Activated T-helper 2 cell treated with anti-CD3 and anti-CD28 coated beads, Interferon-gamma antibody, Interleukin-2, Interleukin-4, amounts not matched to agents 10 μg/mL and 5 μg/mL and 100 μg/mL, durations not matched to agents 14 hours and 24 hours and 36 hours (primary cell): Measurements from ENCODE around the gene NCAPG2. TPM values are rescaled to one million over a fixed set of nuclear protein-coding genes. Genes with fewer than 3 reads are reported as not detected.

ENCODE experiments used
- DNase-seq: peaks from one replicate; pipeline ENCODE4 v3.0.0; 2021; ENCODE audit warnings: low spot score
- H3K27ac Mint-ChIP-seq: one replicate; pipeline ENCODE4 v1.8.0; 2021; ENCODE audit warnings: mixed read lengths
- H3K27me3 Mint-ChIP-seq: one replicate; pipeline ENCODE4 v1.8.0; 2021; ENCODE audit warnings: low read depth, mixed read lengths
- H3K36me3 Mint-ChIP-seq: one replicate; pipeline ENCODE4 v1.8.0; 2021; ENCODE audit warnings: low read depth, mixed read lengths
- H3K4me1 Mint-ChIP-seq: one replicate; pipeline ENCODE4 v1.8.0; 2021; ENCODE audit warnings: low read depth, mixed read lengths
- H3K4me3 Mint-ChIP-seq: one replicate; pipeline ENCODE4 v1.8.0; 2021; ENCODE audit warnings: low read depth, mild to moderate bottlenecking, moderate library complexity, mixed read lengths
- H3K9me3 Mint-ChIP-seq: one replicate; pipeline ENCODE4 v1.8.0; 2021; ENCODE audit warnings: mixed read lengths
- intact Hi-C: fragments of 100-400 bp; cut with micrococcal nuclease; formaldehyde crosslinking; loops from one replicate; pipeline ENCODE4 v1.15.1; 2023
- total RNA-seq: library from RNA; stranded (reverse); gene quantifications from 2 replicates; pipeline ENCODE4 v1.2.3, GENCODE V29; 2022

NCAPG2 gene
- total RNA-seq, 1 donor from 2014 or later, result 94.7 TPM

GRCh38 chr7:158620418-158620817 is 84.2 kb downstream of the NCAPG2 start:
- no peaks in the 10 kb centered on the region for H3K9me3 Mint-ChIP-seq
- H3K27ac Mint-ChIP-seq, result no peak overlapping the region
- peaks cover 39% of the 10 kb centered on the region for H3K36me3 Mint-ChIP-seq
- no peak for DNase-seq
- H3K4me1 Mint-ChIP-seq, result no peaks in the 10 kb centered on the region
- no peak overlapping the region for H3K4me3 Mint-ChIP-seq
- intact Hi-C loops, result no loop called here
- H3K27me3 Mint-ChIP-seq, result no peaks in the 10 kb centered on the region

- intact Hi-C loops, result no loop called here
- DNase-seq, result no peak
- Mint-ChIP-seq H3K27me3 (no peaks in the 10 kb centered on the region), H3K9me3 (no peaks in the 10 kb centered on the region), H3K27ac (no peak overlapping the region), H3K4me3 (no peak overlapping the region), H3K4me1 (no peaks in the 10 kb centered on the region), H3K36me3 (peaks cover 30% of the 10 kb centered on the region)
Observed at GRCh38 chr7:158618745-158619140, 85.9 kb downstream of the NCAPG2 start.

GRCh38 chr7:158617737-158618128 is 86.9 kb downstream of the NCAPG2 start:
- DNase-seq, result no peak
- Mint-ChIP-seq H3K4me3 (no peak overlapping the region), H3K27me3 (no peaks in the 10 kb centered on the region), H3K4me1 (peaks cover 6% of the 10 kb centered on the region), H3K27ac (no peak overlapping the region), H3K9me3 (no peaks in the 10 kb centered on the region), H3K36me3 (peaks cover 28% of the 10 kb centered on the region)
- intact Hi-C loops, result no loop called here

GRCh38 chr7:158616050-158616449 is 88.6 kb downstream of the NCAPG2 start:
- Mint-ChIP-seq H3K4me3 (no peak overlapping the region), H3K4me1 (peaks cover 17% of the 10 kb centered on the region), H3K27me3 (no peaks in the 10 kb centered on the region), H3K9me3 (no peaks in the 10 kb centered on the region), H3K27ac (no peak overlapping the region), H3K36me3 (peaks cover 36% of the 10 kb centered on the region)
- no peak for DNase-seq
- intact Hi-C loops, result no loop called here

- intact Hi-C loops, result no loop called here
- DNase-seq, result no peak
- Mint-ChIP-seq H3K4me1 (peaks cover 17% of the 10 kb centered on the region), H3K27me3 (no peaks in the 10 kb centered on the region), H3K27ac (no peak overlapping the region), H3K36me3 (peaks cover 36% of the 10 kb centered on the region), H3K9me3 (no peaks in the 10 kb centered on the region), H3K4me3 (no peak overlapping the region)
Observed at GRCh38 chr7:158614700-158615099, 89.9 kb downstream of the NCAPG2 start.

GRCh38 chr7:158613481-158613880 is 91.1 kb downstream of the NCAPG2 start:
- H3K27ac Mint-ChIP-seq, result no peak overlapping the region
- no peaks in the 10 kb centered on the region for H3K9me3 Mint-ChIP-seq
- peaks cover 17% of the 10 kb centered on the region for H3K4me1 Mint-ChIP-seq
- intact Hi-C loops, result no loop called here
- H3K27me3 Mint-ChIP-seq, result no peaks in the 10 kb centered on the region
- no peak for DNase-seq
- H3K36me3 Mint-ChIP-seq, result peaks cover 36% of the 10 kb centered on the region
- no peak overlapping the region for H3K4me3 Mint-ChIP-seq

- Mint-ChIP-seq H3K36me3 (peaks cover 33% of the 10 kb centered on the region), H3K27ac (no peak overlapping the region), H3K4me1 (peaks cover 17% of the 10 kb centered on the region), H3K27me3 (no peaks in the 10 kb centered on the region), H3K4me3 (no peak overlapping the region), H3K9me3 (no peaks in the 10 kb centered on the region)
- intact Hi-C loops, result no loop called here
- no peak for DNase-seq
Observed at GRCh38 chr7:158612546-158612945, 92.1 kb downstream of the NCAPG2 start.

- H3K27me3 Mint-ChIP-seq, result no peaks in the 10 kb centered on the region
- DNase-seq, result no peak
- intact Hi-C loops, result no loop called here
Observed at GRCh38 chr7:158611541-158611940, 93.1 kb downstream of the NCAPG2 start.

GRCh38 chr7:158609313-158609974 is 95.2 kb downstream of the NCAPG2 start:
- no peak for DNase-seq
- Mint-ChIP-seq H3K27me3 (no peaks in the 10 kb centered on the region), H3K4me3 (no peak overlapping the region), H3K27ac (no peak overlapping the region), H3K4me1 (peaks cover 17% of the 10 kb centered on the region), H3K36me3 (peaks cover 31% of the 10 kb centered on the region), H3K9me3 (no peaks in the 10 kb centered on the region)
- intact Hi-C loops, result no loop called here

More at GRCh38 chr7:158611541-158611940, 93.1 kb downstream of the NCAPG2 start:
- peak overlapping the region; percentile 6 for H3K27ac Mint-ChIP-seq
- H3K4me3 Mint-ChIP-seq, result no peak overlapping the region
- H3K4me1 Mint-ChIP-seq, result peaks cover 17% of the 10 kb centered on the region
- H3K36me3 Mint-ChIP-seq, result peaks cover 33% of the 10 kb centered on the region
- no peaks in the 10 kb centered on the region for H3K9me3 Mint-ChIP-seq

GRCh38 chr7:158607563-158607962 is 97.0 kb downstream of the NCAPG2 start:
- DNase-seq, result no peak

GRCh38 chr7:158606671-158607424 is 97.8 kb downstream of the NCAPG2 start:
- Mint-ChIP-seq H3K27ac (no peak overlapping the region), H3K36me3 (peaks cover 16% of the 10 kb centered on the region), H3K27me3 (no peaks in the 10 kb centered on the region), H3K9me3 (no peaks in the 10 kb centered on the region), H3K4me3 (no peak overlapping the region), H3K4me1 (peaks cover 4% of the 10 kb centered on the region)
- intact Hi-C loops, result no loop called here
- DNase-seq, result no peak

More at GRCh38 chr7:158607563-158607962, 97.0 kb downstream of the NCAPG2 start:
- Mint-ChIP-seq H3K27ac (no peak overlapping the region), H3K4me3 (no peak overlapping the region), H3K9me3 (no peaks in the 10 kb centered on the region), H3K27me3 (no peaks in the 10 kb centered on the region), H3K4me1 (peaks cover 10% of the 10 kb centered on the region), H3K36me3 (peaks cover 22% of the 10 kb centered on the region)
- intact Hi-C loops, result no loop called here

- no peak overlapping the region for H3K4me3 Mint-ChIP-seq
- intact Hi-C loops, result no loop called here
- no peak for DNase-seq
- H3K9me3 Mint-ChIP-seq, result no peaks in the 10 kb centered on the region
- H3K4me1 Mint-ChIP-seq, result no peaks in the 10 kb centered on the region
- H3K27me3 Mint-ChIP-seq, result no peaks in the 10 kb centered on the region
- peaks cover 12% of the 10 kb centered on the region for H3K36me3 Mint-ChIP-seq
- H3K27ac Mint-ChIP-seq, result no peak overlapping the region
Observed at GRCh38 chr7:158606129-158606528, 98.5 kb downstream of the NCAPG2 start.
